Measurements from ENCODE around the gene ZNF75A. TPM values are rescaled to one million over a fixed set of nuclear protein-coding genes. Genes with fewer than 3 reads are reported as not detected.

ZNF75A gene
- total and polyA plus RNA-seq, 9 of the 15 experiments (the other 6 are each of a cell fraction or from before 2014, with no cell fraction given), result 7.2 to 24.5 (median 17.1) TPM

DNA sequence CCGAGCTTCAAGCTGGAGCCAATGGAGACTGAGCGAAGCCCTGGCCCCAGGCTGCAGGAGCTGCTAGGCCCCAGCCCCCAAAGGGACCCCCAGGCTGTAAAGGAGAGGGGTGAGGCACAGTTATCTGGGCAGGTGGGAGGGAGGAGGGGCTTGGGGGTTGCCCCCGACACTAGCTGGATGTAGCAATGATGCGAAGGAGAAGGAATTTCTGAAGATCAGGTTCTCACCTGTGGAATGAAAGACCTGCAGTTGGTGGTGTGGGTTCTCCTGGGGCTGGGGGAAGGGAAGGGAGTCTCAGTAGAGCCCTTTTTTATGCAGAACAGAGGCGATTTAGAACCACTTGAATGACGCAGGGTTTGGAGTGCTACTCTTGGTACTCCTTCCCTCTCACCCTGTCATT lies 20.2 kb upstream of the ZNF75A start:
- H3K27ac ChIP-seq (ENCODE audit: extremely low read depth, low read depth, low read length), result no peak overlapping the region
- H3K9me3 ChIP-seq (replicated peaks; ENCODE audit: control insufficient read depth, insufficient read depth, low read depth, low read length), result peaks cover 21% of the 10 kb centered on the region
- peaks cover 42% of the 10 kb centered on the region for H3K36me3 ChIP-seq (ENCODE audit: control insufficient read depth, insufficient read depth, low read length)
- peak overlapping the region; percentile 93 for H3K4me3 ChIP-seq
- in situ Hi-C loops (cut with MboI) (no loop called here), intact Hi-C loops (cut with micrococcal nuclease) (no loop called here)
- no peak overlapping the region for H2AFZ ChIP-seq (ENCODE audit: low read depth, low read length)
- peak overlapping the region; percentile 98 for H3K4me2 ChIP-seq (ENCODE audit: insufficient read depth, low read length)
- H3K27me3 ChIP-seq (ENCODE audit: control insufficient read depth in 2 of 2, insufficient read depth in 2 of 2, low read length in 2 of 2), result no peaks in the 10 kb centered on the region
- peaks cover 8 to 22% of the 10 kb centered on the region in 2 experiments; a peak in 4 of 5 replicates for H3K4me1 ChIP-seq (replicated peaks in 1 of 2; ENCODE audit: control insufficient read depth in 2 of 2, insufficient read depth in 2 of 2, low read length in 2 of 2)
- H3K9ac ChIP-seq (ENCODE audit: insufficient read depth in 1 of 2, low read depth in 2 of 2, low read length in 2 of 2), result peak overlapping the region in 1 of 2 experiments; percentile 96; a peak in 2 of 4 replicates
- ChIA-PET CTCF (ENCODE audit: low intra/inter-chr PET ratio) (no interaction called here), POLR2A (interaction anchor here (0.6 to 3.1 kb wide), 3 partner anchors 21 to 155 kb away, joined by 3 to 15 read pairs (median 3); partner anchors contain the start of genes TIGD7, ZNF174, ZNF75A and ZSCAN32)
- FAIRE-seq, result no peak
- TF ChIP-seq, protein P1, sequence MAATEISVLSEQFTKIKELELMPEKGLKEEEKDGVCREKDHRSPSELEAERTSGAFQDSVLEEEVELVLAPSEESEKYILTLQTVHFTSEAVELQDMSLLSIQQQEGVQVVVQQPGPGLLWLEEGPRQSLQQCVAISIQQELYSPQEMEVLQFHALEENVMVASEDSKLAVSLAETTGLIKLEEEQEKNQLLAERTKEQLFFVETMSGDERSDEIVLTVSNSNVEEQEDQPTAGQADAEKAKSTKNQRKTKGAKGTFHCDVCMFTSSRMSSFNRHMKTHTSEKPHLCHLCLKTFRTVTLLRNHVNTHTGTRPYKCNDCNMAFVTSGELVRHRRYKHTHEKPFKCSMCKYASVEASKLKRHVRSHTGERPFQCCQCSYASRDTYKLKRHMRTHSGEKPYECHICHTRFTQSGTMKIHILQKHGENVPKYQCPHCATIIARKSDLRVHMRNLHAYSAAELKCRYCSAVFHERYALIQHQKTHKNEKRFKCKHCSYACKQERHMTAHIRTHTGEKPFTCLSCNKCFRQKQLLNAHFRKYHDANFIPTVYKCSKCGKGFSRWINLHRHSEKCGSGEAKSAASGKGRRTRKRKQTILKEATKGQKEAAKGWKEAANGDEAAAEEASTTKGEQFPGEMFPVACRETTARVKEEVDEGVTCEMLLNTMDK (IDR thresholded peaks at IDR 0.05; ENCODE audit: borderline replicate concordance, insufficient read depth, low read depth, low read length, poor library complexity, severe bottlenecking), result no peak
- TF ChIP-seq POLR2G (IDR thresholded peaks at IDR 0.05; ENCODE audit: low read depth, low read length) (0 out of 2 replicates have a peak, but pooled peaks have one; percentile 34), GABPB2 (CRISPR knock-in tag; conservative IDR thresholded peaks at IDR 0.05) (no peak)
- BruUV-seq (replicated peaks), result no TSS peak
- no peaks in the 10 kb centered on the region for H3K9me1 ChIP-seq (ENCODE audit: control insufficient read depth, insufficient read depth, low read length)
- no peak for DNase-seq (ENCODE audit: extremely low read depth in 1 of 4, low spot score in 3 of 4)
- 68% methylated on average over 4 of the region's 6 CpGs for WGBS (ENCODE audit: insufficient coverage, low coverage, missing lambda C conversion rate)
- peaks cover 32% of the 10 kb centered on the region for H3K79me2 ChIP-seq (ENCODE audit: control insufficient read depth, insufficient read depth, low read length)
- no peak for ATAC-seq
- no peaks in the 10 kb centered on the region for H4K20me1 ChIP-seq (replicated peaks; ENCODE audit: control insufficient read depth, insufficient read depth, low read length)
